HG03045 (cell line): ENCODE results near the gene ACE.

Experiments used
- ATAC-seq: cut with Tn5 transposase; IDR thresholded peaks from one replicate; pipeline ENCODE4 v1.9.1; 2021; ENCODE audit warnings: mild to moderate bottlenecking, moderate library complexity; ENCODE audit not compliant: unreplicated experiment

ACE gene

DNA sequence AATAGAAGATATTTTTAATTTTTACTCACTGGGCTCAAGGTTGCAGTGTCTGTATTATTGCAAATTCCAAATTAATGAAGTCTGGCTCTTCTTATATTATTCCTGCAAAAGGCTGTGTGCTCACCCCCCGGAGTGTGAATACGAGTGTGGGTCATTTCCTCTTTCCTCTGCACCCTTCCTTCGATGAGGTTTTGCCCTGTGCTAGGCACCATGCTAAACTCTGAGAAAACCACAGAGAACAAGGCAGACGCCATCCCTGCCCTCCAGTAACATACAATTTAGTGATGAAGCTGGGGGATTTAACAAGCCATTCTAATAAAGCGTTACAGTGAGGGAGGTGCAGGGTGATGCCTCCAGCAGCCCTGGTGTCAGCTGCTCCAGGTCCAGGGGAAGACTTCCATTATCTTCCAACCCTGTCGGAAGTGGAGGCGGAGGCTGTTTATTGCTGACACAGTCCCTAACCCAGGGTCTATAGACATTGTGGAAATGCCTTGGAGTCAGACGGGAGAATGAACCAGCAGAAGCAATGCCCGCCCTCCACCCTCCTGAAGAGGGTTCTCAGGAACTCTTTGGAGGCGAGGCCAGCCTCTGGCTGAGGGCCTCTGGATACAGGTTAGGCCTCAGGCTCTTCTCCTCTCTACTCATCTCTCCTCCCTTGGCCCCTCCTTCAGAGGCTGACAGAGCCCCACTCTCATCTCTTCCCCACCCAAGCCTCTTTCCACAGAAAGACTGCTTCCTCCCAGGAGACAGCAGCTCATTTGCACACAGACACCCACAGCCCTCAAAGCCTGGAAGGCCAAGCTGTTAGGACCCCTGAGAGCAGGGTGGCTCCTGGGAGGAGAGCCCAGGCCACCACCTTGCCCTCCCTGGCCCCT is 2.0 kb upstream of the ACE start:
- ATAC-seq = no peak

DNA sequence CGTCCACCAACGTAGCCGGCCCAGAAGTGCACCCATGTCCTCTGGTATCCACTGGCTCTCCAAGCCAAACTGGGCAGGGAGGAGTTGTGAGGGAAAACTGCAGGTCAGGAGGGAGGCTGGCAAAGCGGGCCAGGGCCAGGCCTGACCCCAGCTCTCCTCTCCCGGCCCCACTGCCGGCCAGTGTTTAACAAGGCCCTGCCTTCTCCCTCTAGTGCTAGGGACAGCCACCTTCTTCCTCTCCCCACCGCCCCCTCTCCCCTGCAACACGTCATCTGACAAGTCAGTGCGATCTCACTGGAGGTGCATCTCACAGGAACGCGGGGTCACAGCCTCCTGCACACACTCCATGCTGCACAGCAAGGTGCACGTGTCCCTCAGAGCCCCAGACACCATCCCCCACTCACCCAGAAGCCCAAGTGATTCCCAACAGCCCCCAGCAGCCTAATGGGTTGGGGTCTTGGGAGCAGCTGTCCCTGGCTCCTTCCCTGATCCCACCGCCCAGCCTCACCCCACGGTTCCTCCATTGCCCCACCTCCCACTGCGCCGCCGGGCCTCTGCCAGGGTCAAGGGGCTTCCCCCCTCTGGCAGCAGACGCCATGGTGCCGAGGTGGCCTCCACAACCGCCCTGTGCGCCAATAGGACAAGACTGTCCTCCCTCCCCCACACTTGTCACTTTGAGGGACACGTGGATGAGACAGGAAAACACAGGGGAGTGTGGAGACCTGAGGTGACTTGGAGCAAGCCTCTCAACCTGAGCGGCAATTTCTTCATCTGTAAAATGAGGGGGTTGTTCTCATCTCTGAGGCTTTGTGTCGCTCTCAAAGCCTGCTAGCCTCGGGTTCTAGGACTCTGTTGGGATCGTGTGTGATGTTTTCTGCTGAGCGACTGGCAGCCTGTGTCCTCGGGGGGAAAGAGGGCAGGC is 1.1 kb upstream of the ACE start:
- ATAC-seq = no peak

DNA sequence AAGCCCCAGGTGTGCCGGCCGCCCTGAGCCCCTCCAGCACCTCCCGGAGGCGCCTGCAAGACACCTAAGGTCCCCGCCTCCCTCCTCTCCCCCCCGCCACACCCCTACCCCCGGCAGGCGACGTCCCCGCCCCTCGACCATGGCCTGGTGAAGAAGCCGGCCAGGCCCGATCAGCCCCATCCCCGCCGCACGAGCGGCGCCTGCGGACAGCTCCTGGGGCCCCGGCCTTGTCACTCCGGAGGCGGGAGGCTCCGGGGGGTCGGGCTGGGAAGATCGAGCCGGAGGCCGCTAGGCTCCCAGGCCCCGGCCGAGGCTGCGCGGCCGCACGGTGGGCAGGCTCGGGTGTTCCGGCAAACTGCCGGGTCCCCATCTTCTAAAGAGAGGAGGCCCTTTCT is 405 bp upstream of the ACE start:
- ATAC-seq = no peak

DNA sequence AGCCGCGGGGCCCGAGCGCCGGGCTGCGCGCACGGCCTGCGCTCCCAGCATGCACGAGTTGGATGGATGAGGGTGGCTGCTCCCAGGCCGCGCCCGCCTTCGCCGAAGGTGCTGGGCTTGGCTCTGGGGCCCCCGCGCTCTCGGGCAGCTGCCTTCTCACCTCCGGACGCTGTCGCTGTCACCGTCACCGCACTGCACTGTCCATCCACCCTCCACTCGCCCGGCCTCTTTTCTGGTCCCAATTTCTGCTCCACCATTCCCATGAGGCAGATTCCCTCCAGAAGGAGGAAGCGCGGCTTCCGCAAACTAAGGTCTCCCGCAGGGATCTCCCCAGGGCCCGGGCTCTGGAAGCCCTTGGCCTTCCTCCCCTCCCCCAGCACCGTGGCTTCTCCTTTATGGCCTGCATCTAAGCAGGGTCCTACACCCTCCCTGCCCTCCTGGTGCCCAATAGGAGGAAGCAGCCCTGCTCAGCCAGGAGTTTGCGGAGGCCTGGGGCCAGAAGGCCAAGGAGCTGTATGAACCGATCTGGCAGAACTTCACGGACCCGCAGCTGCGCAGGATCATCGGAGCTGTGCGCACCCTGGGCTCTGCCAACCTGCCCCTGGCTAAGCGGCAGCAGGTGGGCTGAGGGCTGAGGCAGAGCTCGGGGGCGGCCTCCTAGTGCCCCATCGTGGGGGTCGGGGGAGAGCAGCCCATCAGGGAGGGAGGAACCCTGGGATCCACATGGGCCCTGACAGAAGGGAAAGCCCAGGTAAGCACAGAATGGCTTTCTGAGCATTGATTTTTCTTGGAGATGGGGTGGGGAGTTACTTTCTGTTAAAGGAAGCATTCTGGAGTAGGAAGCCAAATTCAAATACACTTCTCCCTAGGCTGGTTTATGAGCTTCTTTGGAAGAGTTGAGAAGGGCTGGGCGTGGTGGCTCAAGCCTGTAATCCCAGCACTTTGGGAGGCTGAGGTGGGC is 899 bp downstream of the ACE start:
- no peak for ATAC-seq

DNA sequence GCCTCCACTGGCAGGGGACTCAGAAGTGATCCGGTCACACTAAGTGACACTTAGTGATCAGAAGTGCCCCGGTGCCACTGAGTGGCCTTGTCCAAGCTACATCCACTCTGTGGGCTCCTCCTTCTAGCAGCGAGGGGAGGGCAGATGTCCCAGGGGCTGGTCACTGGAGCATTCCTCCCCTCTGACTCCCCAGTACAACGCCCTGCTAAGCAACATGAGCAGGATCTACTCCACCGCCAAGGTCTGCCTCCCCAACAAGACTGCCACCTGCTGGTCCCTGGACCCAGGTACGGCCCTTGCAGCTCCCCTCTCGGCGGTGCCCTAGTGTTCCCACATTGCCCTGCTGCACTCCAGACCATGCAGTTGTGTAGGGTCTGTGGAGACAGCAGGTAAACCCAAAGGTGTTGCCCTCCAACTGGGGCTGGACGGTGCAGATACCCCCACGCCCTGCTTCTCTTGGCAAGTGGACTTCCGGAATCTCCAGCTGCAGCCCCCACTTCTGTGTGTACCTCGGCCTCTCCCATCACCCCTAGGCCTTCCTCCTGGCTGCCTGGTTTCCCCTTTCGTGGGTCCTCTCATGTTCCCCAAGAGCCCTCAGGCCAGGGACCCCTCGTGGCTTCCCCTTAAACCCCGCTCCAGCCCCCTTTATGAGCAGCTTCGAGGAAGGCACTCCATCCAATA is 2.1 kb downstream of the ACE start:
- ATAC-seq = peak; percentile 61

DNA sequence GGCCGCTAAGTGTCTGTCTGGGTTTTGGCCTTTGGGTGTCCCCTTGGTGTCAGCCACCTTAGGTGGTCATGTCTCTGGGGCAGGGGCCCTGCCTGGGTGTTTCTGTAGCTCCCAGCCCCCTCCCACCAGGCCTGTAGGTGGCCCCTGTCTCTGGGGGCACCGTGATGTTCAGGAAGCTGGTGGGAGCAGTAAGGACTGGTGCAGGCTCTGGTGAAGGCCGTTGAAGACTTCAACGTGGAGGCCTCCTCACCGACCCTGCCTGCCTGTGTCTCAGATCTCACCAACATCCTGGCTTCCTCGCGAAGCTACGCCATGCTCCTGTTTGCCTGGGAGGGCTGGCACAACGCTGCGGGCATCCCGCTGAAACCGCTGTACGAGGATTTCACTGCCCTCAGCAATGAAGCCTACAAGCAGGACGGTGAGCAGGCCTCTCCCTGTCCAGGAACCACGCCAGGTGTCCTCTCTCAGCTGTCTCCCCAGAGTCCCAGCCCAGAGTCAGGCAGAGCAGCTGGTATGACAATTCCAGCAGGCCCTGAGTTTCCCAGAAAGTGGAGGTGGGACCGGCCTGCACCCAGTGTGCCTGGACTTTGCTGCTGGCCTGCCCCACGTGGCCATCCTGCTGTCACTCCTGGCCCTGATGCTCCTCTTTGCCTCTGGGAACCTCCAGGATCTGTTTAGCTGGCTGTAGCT is 2.8 kb downstream of the ACE start:
- ATAC-seq = no peak

DNA sequence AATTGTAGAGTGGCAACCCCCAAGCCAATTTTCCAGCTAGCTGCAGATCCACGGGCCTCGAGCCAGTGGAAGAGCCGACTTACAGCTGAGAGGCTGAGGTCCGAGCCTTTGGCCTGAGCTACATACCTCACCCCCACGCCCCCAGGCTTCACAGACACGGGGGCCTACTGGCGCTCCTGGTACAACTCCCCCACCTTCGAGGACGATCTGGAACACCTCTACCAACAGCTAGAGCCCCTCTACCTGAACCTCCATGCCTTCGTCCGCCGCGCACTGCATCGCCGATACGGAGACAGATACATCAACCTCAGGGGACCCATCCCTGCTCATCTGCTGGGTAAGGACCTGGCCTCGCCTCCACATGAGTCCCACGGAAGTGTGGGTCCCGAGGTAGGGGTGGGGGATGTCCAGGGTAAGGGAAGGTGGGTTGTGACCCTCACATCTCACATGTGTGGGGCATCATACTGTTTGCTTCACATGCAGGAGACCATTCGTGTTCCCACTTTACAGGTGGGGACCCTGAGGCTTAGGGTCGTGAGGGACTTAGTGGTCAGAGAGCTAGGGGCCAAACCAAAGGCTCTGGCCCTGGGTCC is 3.4 kb downstream of the ACE start:
- no peak for ATAC-seq

DNA sequence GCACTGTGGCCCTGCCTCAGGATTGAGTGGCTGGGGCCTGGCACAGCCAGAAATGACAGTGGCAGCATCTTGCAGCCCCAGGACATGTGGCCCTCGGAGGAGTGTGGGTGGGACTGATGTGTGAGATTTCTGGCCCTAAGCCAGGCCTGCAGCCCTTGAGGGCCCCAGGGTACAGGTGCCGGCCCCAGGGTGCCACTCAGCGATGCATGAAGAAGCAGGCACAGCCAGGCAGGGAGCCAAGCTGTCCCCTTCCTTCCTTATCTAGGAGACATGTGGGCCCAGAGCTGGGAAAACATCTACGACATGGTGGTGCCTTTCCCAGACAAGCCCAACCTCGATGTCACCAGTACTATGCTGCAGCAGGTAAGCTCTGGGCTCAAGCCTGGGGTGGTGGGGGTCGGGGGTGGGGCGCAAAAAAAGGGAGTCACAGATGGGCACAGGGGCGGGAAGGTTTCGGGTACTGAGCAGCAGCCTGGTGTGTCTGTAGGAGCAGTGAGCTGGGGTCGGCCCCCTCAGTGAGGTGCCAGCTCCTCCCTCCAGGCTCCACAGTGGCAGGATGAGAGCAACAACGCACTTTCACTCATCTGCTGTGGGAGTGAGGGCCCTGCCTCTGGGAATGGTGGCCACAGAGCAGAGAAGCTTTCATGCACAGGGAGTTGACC is 4.1 kb downstream of the ACE start:
- ATAC-seq = no peak

DNA sequence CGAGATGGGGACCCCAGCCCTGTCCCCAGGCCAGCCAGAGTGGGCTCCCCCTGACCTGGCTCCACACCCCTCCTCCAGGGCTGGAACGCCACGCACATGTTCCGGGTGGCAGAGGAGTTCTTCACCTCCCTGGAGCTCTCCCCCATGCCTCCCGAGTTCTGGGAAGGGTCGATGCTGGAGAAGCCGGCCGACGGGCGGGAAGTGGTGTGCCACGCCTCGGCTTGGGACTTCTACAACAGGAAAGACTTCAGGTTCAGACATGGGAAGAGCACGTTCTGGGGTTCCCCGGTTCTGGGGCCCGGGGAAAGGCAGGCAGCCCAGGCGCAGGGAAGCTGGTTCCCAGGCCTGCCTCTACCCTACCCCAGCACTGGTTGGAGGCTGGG is 4.6 kb downstream of the ACE start:
- no peak for ATAC-seq

DNA sequence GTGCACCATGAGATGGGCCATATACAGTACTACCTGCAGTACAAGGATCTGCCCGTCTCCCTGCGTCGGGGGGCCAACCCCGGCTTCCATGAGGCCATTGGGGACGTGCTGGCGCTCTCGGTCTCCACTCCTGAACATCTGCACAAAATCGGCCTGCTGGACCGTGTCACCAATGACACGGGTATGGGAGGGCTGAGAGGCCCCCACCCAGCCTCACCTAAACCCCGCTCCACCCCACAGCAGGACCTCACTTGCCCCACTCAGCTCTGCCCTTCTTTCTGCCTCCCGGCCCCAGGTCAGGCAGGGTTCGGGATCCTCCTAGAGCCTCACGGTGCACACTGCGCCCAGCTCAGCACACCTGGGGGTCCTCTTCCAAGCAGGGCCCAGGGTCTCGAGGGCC is 5.6 kb downstream of the ACE start:
- no peak for ATAC-seq

DNA sequence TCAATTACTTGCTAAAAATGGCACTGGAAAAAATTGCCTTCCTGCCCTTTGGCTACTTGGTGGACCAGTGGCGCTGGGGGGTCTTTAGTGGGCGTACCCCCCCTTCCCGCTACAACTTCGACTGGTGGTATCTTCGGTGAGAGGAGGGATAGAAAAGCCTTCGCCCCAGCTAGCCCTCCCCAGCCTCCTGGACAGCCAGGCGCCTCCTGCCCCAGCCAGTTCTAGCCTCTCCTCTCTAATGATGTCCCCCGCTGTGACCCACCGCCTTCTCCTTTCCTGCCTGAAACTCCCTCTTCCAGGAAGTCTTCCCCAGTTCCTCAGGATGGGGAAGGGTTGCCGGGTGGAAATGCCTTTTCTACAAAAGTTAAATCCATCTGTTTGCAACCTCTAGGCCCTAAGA is 6.2 kb downstream of the ACE start:
- no peak for ATAC-seq

DNA sequence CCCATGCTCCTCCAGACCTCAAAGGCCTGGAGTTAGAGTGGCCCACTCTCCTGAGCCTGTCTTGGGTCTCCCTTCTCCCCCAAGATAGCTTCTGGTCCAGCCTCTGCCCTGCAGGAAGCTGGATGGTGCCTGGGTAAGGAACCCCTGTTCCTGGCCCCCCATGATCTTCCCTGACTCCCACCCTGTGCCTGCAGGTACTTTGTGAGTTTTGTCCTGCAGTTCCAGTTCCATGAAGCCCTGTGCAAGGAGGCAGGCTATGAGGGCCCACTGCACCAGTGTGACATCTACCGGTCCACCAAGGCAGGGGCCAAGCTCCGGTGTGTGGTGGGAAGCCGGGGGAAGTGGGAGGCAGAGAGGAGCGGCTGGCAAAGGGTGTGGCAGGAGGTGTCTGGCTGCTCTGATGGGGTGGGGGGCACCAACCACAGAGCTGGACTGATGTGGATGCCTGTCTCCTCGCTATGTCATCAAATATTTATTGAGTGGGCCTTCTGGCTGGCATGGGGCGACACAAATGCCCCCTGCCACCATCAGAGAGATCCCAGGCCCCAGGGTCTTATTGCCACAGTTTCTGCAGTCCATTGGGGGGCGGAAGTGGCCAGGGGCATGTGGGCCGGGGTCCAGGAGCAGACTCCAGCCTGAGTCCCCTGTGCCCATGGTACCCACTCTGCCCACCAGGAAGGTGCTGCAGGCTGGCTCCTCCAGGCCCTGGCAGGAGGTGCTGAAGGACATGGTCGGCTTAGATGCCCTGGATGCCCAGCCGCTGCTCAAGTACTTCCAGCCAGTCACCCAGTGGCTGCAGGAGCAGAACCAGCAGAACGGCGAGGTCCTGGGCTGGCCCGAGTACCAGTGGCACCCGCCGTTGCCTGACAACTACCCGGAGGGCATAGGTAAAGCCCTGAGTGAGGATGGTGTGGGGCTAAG is 7.1 kb downstream of the ACE start:
- no peak for ATAC-seq

DNA sequence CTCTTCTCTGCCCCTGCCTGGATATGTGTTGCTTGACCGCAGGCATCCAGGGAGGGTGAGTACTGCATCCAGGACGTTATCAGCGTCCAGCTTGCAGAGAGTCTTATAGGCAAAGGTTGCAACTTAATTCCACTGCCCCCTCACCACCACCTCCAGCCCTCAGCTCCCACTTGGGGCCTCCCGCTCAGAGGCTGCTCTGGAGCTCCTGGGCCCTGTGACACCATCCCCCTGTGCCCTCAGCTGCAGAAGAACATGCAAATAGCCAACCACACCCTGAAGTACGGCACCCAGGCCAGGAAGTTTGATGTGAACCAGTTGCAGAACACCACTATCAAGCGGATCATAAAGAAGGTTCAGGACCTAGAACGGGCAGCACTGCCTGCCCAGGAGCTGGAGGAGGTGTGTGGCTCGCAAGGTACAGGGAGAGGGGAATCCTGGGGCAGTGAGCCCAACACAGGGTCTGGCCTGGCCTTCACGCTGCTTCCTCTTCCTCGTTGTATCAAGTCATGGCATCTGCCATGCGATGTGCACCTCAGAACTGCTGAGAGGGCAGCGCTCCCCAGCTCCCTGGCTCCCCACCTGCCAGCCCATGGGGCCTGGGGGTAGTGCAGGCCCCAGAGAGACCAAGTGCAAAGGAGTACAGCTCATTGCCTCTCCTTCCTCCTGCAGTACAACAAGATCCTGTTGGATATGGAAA is 9.6 kb downstream of the ACE start:
- ATAC-seq = no peak

DNA sequence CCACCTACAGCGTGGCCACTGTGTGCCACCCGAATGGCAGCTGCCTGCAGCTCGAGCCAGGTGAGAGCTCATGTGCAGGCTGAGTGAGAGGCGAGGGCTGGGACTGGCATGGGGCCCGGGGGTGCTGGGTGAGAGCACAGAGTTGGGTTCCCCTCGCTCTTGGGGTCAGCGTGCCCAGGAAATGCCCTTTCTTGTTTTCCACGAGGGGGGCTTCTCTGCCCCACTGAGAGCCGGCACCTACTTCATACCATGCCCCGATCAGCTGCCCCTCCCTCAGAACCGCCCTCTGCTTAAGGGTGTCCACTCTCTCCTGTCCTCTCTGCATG is 10.1 kb downstream of the ACE start:
- ATAC-seq = no peak

DNA sequence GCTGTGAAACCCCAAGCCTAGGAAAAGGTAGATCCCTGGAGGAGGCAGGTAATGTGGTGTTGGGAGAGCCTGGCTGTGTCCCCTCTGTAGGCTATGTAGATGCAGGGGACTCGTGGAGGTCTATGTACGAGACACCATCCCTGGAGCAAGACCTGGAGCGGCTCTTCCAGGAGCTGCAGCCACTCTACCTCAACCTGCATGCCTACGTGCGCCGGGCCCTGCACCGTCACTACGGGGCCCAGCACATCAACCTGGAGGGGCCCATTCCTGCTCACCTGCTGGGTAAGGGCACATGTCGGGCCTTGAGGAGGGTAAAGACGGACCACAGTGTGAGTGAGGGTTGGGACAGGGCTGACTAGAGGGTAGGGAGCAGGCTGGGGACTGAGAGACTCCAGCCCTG is 12.0 kb downstream of the ACE start:
- no peak for ATAC-seq

DNA sequence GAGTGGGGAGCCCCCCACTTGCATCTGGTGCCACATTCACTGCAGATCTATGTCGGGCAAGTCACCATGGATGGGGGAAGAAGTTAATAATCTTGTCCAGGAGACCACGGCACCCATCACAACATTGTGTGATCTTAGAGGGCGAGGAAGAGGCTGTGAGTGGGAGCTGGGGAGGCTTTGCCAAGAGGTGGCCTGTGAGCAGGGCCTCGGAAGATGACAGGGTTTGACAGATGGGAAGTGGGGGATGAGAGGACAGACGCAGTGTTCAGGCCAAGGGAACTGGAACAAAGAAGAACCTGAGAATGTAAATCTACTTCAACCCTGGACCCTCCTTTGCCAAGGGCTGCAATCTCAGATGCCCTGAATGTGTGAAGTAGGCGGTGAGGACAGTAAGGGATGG is 12.4 kb downstream of the ACE start:
- ATAC-seq = no peak

DNA sequence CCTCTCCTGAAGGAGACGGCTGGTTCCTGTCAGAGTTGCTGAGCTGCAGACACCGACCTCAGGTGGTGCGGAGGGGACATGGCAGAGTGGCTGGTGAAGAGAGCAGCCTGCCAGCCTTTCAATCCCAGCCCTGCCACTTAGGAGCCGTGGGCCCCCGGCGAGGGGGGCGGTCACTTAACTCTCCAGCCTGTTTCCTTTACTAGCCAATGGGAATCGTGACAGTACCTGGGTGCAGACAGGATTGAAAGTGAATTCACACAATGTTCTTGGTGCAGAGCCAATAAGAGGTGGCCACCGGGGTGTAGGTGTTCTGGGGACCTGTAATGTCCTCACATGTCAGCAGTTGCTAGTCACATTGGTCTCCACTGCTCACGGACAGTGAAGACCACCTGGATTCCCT is 13.5 kb downstream of the ACE start:
- no peak for ATAC-seq
